Measurements from ENCODE around the gene CDHR4. TPM values are rescaled to one million over a fixed set of nuclear protein-coding genes. Genes with fewer than 3 reads are reported as not detected.
"Not testable (repeated sequence)": the region's sequence is repeated elsewhere in the genome, so short reads cannot be mapped to it uniquely, and the experiment has no call there.

Gene CDHR4
- total RNA-seq, 2 experiments from 2014 or later = 0.17 TPM; not detected in 1

GRCh38 chr3:49826016-49826415 lies 26.3 kb upstream of the CDHR4 start:
- TF ChIP-seq, protein P1, sequence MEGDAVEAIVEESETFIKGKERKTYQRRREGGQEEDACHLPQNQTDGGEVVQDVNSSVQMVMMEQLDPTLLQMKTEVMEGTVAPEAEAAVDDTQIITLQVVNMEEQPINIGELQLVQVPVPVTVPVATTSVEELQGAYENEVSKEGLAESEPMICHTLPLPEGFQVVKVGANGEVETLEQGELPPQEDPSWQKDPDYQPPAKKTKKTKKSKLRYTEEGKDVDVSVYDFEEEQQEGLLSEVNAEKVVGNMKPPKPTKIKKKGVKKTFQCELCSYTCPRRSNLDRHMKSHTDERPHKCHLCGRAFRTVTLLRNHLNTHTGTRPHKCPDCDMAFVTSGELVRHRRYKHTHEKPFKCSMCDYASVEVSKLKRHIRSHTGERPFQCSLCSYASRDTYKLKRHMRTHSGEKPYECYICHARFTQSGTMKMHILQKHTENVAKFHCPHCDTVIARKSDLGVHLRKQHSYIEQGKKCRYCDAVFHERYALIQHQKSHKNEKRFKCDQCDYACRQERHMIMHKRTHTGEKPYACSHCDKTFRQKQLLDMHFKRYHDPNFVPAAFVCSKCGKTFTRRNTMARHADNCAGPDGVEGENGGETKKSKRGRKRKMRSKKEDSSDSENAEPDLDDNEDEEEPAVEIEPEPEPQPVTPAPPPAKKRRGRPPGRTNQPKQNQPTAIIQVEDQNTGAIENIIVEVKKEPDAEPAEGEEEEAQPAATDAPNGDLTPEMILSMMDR (IDR thresholded peaks at IDR 0.05) = no peak
- Histone ChIP-seq H3K4me3 (ENCODE audit: low read length) (no peak overlapping the region), H3K27ac (ENCODE audit: low read depth in 1 of 2, low read length in 2 of 2) (no peak overlapping the region), H3K36me3 (ENCODE audit: insufficient read depth, low read length) (peaks cover 3% of the 10 kb centered on the region), H3K9me3 (ENCODE audit: control insufficient read depth in 1 of 2, insufficient read depth in 1 of 2, low read length in 2 of 2) (no peaks in the 10 kb centered on the region), H3K4me1 (ENCODE audit: insufficient read depth, low read length) (no peaks in the 10 kb centered on the region), H3K27me3 (ENCODE audit: control insufficient read depth in 1 of 2, insufficient read depth in 2 of 2, low read length in 2 of 2) (no peaks in the 10 kb centered on the region)
- Mint-ChIP-seq H3K36me3 (ENCODE audit: low read depth) (no peaks in the 10 kb centered on the region), H3K9me3 (no peaks in the 10 kb centered on the region), H3K27ac (no peak overlapping the region), H3K27me3 (no peaks in the 10 kb centered on the region), H3K4me1 (ENCODE audit: low read depth) (no peaks in the 10 kb centered on the region), H3K4me3 (no peak overlapping the region)
- intact Hi-C loops (cut with DNase I, micrococcal nuclease) = no loop called here
- CTCF ChIA-PET = interaction anchor here (1.2 to 2.4 kb wide), 2 partner anchors 13 to 23 kb away, joined by 3 to 9 read pairs; no protein-coding TSS in a partner anchor
- DNase-seq = no peak
- POLR2A ChIA-PET = interaction anchor here (0.7 kb wide), 1 partner anchor 1441 kb away, joined by 4 read pairs; no protein-coding TSS in a partner anchor
- ATAC-seq (ENCODE audit: poor library complexity) = no peak

GRCh38 chr3:49823131-49823530 lies 23.5 kb upstream of the CDHR4 start:
- DNase-seq; ATAC-seq (ENCODE audit: poor library complexity); H3K4me1 Mint-ChIP-seq (ENCODE audit: low read depth); H3K9me3 Mint-ChIP-seq; intact Hi-C loops (cut with DNase I, micrococcal nuclease); H3K9me3 ChIP-seq (ENCODE audit: control insufficient read depth in 1 of 2, insufficient read depth in 1 of 2, low read length in 2 of 2); H3K4me1 ChIP-seq (ENCODE audit: insufficient read depth, low read length); POLR2A ChIA-PET; H3K27ac ChIP-seq (ENCODE audit: low read depth in 1 of 2, low read length in 2 of 2); H3K4me3 ChIP-seq (ENCODE audit: low read length); H3K36me3 ChIP-seq (ENCODE audit: insufficient read depth, low read length); H3K4me3 Mint-ChIP-seq; H3K36me3 Mint-ChIP-seq (ENCODE audit: low read depth); H3K27me3 Mint-ChIP-seq; H3K27me3 ChIP-seq (ENCODE audit: control insufficient read depth in 1 of 2, insufficient read depth in 2 of 2, low read length in 2 of 2); H3K27ac Mint-ChIP-seq: not testable (repeated sequence)
- CTCF ChIA-PET = interaction anchor here (2.9 kb wide), 1 partner anchor 16 kb away, joined by 8 read pairs; no protein-coding TSS in a partner anchor

DNA sequence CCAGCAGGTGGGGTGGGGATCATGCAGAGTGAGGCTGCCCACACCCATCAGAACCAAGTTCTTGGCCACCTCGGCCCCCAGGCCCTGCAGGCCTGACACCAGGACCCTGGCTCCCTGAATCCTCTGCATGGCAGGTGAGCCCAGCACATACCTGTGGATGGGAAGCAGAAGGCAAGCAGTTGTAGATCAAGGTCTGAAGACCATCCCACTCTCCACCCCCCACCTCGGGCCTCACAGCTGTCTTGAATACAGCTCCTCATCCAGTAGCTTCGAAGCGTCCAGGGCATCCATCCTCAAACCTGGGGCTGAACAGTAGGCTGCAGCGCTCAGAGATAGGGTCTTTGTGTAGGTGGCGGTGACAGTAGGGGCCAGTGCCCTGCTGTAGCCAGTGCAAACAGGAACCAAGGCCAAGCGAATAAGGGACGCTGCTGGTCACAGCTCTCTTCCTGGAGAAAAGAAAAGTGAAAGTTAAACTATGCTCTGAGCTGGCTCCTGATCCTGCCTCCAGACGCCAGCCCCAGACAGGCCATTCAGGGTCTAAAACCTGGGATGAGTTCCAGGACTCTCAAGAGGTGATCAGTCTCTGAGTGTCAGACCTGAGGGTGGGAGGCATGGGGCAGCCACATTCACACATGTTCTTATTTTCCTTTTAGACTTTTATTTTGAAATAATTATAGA lies 14.0 kb upstream of the CDHR4 start, which contains the start of gene UBA7:
Gene UBA7, minus strand, starts transcription at position 457 of the 678 bp plus-strand sequence. Its CDS starts 166 bp downstream, at position 291.
- peaks cover 37% of the 10 kb centered on the region for H3K4me1 ChIP-seq (ENCODE audit: insufficient read depth, low read length)
- ATAC-seq (ENCODE audit: poor library complexity) (peak; percentile 88), DNase-seq (peak in 9 of 14 experiments; percentile 11 to 76 (median 52))
- Mint-ChIP-seq H3K27me3 (no peaks in the 10 kb centered on the region), H3K4me1 (ENCODE audit: low read depth) (peaks cover 36% of the 10 kb centered on the region), H3K27ac (peak within 1 kb of the TSS; percentile 97), H3K36me3 (ENCODE audit: low read depth) (peaks cover 53% of the 10 kb centered on the region), H3K9me3 (no peaks in the 10 kb centered on the region), H3K4me3 (peak within 1 kb of the TSS; percentile 97)
- TF ChIP-seq, protein P1 (IDR thresholded peaks at IDR 0.05) = no peak
- peak within 1 kb of the TSS; percentile 41 to 71 for H3K27ac ChIP-seq (ENCODE audit: low read depth in 1 of 2, low read length in 2 of 2)
- peaks cover 39% of the 10 kb centered on the region for H3K36me3 ChIP-seq (ENCODE audit: insufficient read depth, low read length)
- no peaks in the 10 kb centered on the region for H3K27me3 ChIP-seq (ENCODE audit: control insufficient read depth in 1 of 2, insufficient read depth in 2 of 2, low read length in 2 of 2)
- ChIA-PET POLR2A (interaction anchor here (0.6 to 5.1 kb wide), 6 partner anchors 10 to 126 kb away, joined by 3 to 83 read pairs (median 4); partner anchors contain the start of genes INKA1, IP6K1, RBM6 and TRAIP), CTCF (interaction anchor here (5.4 to 6.6 kb wide), 2 partner anchors 10 to 26 kb away, joined by 18 to 42 read pairs; partner anchors contain the start of gene INKA1)
- H3K4me3 ChIP-seq (ENCODE audit: low read length) = peak within 1 kb of the TSS; percentile 77
- H3K9me3 ChIP-seq (ENCODE audit: control insufficient read depth in 1 of 2, insufficient read depth in 1 of 2, low read length in 2 of 2) = no peaks in the 10 kb centered on the region
- intact Hi-C loops (cut with DNase I, micrococcal nuclease) = loop anchor here in 1 of 2 experiments (1.0 kb wide), 1 partner anchor 10 kb away; the partner anchor contains the start of gene INKA1
